ENCODE measurements around the gene ADGRA1. TPM values are rescaled to one million over a fixed set of nuclear protein-coding genes. Genes with fewer than 3 reads are reported as not detected.
A peak's percentile ranks its signal among the peaks of the same experiment; 100 is the strongest.

The ADGRA1 gene
- total RNA-seq, 3 donors from 2014 or later, result 0.10 TPM; not detected in 2

DNA sequence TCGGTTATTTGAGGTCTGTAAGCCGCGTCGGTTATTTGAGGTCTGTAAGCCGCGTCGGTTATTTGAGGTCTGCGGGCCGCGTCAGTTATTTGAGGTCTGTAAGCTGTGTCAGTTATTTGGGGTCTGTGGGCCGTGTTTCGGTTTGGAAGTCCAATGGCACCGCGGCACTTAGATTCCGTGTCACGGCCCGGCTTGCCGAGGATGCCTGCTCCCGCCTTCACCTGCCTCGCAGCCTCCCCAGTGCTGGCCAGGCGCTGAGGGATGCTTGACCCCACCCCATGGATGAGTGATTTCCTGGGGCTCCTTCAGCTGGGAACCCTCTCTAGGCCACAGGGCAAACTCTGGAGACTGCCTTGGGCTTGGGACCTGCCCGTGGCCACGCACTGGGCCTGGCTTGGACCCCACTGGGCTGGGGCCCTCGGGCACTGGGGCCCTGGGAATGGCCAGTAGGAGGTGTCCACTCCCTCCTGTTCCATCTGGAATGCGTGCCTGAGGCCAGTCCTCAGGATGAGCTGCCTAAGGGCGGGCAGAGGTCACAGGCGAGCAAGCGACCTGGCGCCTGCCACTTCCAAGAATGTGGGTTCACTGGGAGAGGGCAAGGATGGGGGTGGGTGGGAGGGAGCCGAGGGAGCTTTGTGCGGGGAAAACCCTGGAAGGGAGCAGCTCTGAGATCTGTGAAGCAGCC lies 25.6 kb downstream of the ADGRA1 start:
- intact Hi-C loops (cut with DNase I, micrococcal nuclease), result no loop called here
- no peaks in the 10 kb centered on the region for H3K4me1 ChIP-seq (ENCODE audit: low read depth)
- TF ChIP-seq, protein P1, sequence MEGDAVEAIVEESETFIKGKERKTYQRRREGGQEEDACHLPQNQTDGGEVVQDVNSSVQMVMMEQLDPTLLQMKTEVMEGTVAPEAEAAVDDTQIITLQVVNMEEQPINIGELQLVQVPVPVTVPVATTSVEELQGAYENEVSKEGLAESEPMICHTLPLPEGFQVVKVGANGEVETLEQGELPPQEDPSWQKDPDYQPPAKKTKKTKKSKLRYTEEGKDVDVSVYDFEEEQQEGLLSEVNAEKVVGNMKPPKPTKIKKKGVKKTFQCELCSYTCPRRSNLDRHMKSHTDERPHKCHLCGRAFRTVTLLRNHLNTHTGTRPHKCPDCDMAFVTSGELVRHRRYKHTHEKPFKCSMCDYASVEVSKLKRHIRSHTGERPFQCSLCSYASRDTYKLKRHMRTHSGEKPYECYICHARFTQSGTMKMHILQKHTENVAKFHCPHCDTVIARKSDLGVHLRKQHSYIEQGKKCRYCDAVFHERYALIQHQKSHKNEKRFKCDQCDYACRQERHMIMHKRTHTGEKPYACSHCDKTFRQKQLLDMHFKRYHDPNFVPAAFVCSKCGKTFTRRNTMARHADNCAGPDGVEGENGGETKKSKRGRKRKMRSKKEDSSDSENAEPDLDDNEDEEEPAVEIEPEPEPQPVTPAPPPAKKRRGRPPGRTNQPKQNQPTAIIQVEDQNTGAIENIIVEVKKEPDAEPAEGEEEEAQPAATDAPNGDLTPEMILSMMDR (IDR thresholded peaks at IDR 0.05), result no peak

GRCh38 chr10:133113847-133114246 lies 26.1 kb downstream of the ADGRA1 start:
- TF ChIP-seq, protein P1 (IDR thresholded peaks at IDR 0.05), result no peak
- H3K4me3 ChIP-seq, result no peak overlapping the region
- DNase-seq, result peak in 1 of 3 donors; percentile 21
- H3K4me1 ChIP-seq (ENCODE audit: low read depth), result no peaks in the 10 kb centered on the region
- H3K36me3 ChIP-seq (ENCODE audit: low read depth), result no peaks in the 10 kb centered on the region
- H3K9me3 ChIP-seq, result no peaks in the 10 kb centered on the region
- intact Hi-C loops (cut with DNase I, micrococcal nuclease), result no loop called here
- no peak for ATAC-seq

More for the DNA sequence above, 25.6 kb downstream of the ADGRA1 start:
- no peaks in the 10 kb centered on the region for H3K36me3 ChIP-seq (ENCODE audit: low read depth)
- H3K4me3 ChIP-seq, result no peak overlapping the region
- no peaks in the 10 kb centered on the region for H3K9me3 ChIP-seq
- DNase-seq (peak in 1 of 3 donors; percentile 25), ATAC-seq (no peak)

GRCh38 chr10:133114251-133114650 lies 26.5 kb downstream of the ADGRA1 start:
- intact Hi-C loops (cut with DNase I, micrococcal nuclease), result no loop called here
- H3K36me3 ChIP-seq (ENCODE audit: low read depth), result no peaks in the 10 kb centered on the region
- TF ChIP-seq, protein P1 (IDR thresholded peaks at IDR 0.05), result no peak
- no peaks in the 10 kb centered on the region for H3K4me1 ChIP-seq (ENCODE audit: low read depth)
- ATAC-seq (no peak), DNase-seq (peak in 1 of 3 donors; percentile 25)
- H3K9me3 ChIP-seq, result no peaks in the 10 kb centered on the region
- H3K4me3 ChIP-seq, result no peak overlapping the region

- Histone ChIP-seq H3K4me1 (ENCODE audit: low read depth) (no peaks in the 10 kb centered on the region), H3K36me3 (ENCODE audit: low read depth) (no peaks in the 10 kb centered on the region), H3K9me3 (no peaks in the 10 kb centered on the region), H3K4me3 (no peak overlapping the region)
- TF ChIP-seq, protein P1 (IDR thresholded peaks at IDR 0.05), result no peak
- intact Hi-C loops (cut with DNase I, micrococcal nuclease), result no loop called here
- DNase-seq (peak in 1 of 3 donors; percentile 34), ATAC-seq (no peak)
Measured at GRCh38 chr10:133114726-133115452, 27.2 kb downstream of the ADGRA1 start.

DNA sequence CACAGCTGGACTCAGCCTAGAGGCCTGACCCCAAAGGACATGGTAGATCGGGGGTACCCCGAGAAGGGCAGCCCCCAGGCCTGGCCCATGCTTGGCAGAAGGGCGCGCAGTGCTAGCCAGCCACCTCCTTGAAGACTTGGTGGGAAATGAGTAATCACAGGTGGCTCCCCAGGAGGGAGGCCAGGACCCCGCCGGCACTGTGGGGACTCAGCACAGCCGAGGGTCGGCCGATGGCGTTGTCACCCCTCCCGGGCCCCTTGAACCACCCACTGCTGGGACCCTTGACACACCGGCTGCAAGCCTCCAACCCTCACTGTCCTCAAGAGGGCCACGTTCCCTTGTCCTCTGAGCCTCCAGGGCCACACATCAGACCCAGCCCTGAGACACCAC lies 27.7 kb downstream of the ADGRA1 start:
- TF ChIP-seq, protein P1 (IDR thresholded peaks at IDR 0.05), result no peak
- Histone ChIP-seq H3K36me3 (ENCODE audit: low read depth) (no peaks in the 10 kb centered on the region), H3K9me3 (no peaks in the 10 kb centered on the region), H3K4me3 (no peak overlapping the region), H3K4me1 (ENCODE audit: low read depth) (no peaks in the 10 kb centered on the region)
- intact Hi-C loops (cut with DNase I, micrococcal nuclease), result no loop called here
- ATAC-seq, result no peak
- DNase-seq, result peak in 1 of 3 donors; percentile 34

Measured in mucosa of descending colon (tissue), 3 donors.